Stimulated activated CD8-positive, alpha-beta memory T cell treated with anti-CD3 and anti-CD28 coated beads, Interleukin-12 subunit alpha, Interleukin-12 subunit beta, amount 100 ng/mL, for 1 hour (primary cell): ENCODE results near the gene MOB1B.
"Not testable (repeated sequence)": the region's sequence is repeated elsewhere in the genome, so short reads cannot be mapped to it uniquely, and the experiment has no call there.

Source experiments
- DNase-seq: peaks from one replicate; pipeline ENCODE4 v3.0.0-alpha.2; 2020; ENCODE audit warnings: low read depth

Gene MOB1B

GRCh38 chr4:71009086-71009485, 106.9 kb downstream of the MOB1B start:
- no peak for DNase-seq

- DNase-seq = no peak
These were observed 107.9 kb downstream of the MOB1B start for GRCh38 chr4:71009890-71010588.

- DNase-seq = no peak
These were observed 109.3 kb downstream of the MOB1B start for GRCh38 chr4:71011451-71011850.

- not testable (repeated sequence) for DNase-seq
These were observed 115.2 kb downstream of the MOB1B start for GRCh38 chr4:71017391-71017790.

- no peak for DNase-seq
These were observed 118.4 kb downstream of the MOB1B start for GRCh38 chr4:71020611-71021010.

GRCh38 chr4:71025654-71026053, 123.5 kb downstream of the MOB1B start:
- DNase-seq = no peak

GRCh38 chr4:71026086-71026485, 123.9 kb downstream of the MOB1B start:
- no peak for DNase-seq

- DNase-seq = no peak
These were observed 125.4 kb downstream of the MOB1B start for GRCh38 chr4:71027611-71028010.

- no peak for DNase-seq
These were observed 127.3 kb downstream of the MOB1B start for GRCh38 chr4:71029504-71029903.

- DNase-seq = not testable (repeated sequence)
These were observed 129.9 kb downstream of the MOB1B start for GRCh38 chr4:71032106-71032505.
